ENCODE measurements around the gene SEMA5A. TPM values are rescaled to one million over a fixed set of nuclear protein-coding genes. Genes with fewer than 3 reads are reported as not detected.

Gene SEMA5A
- total RNA-seq, 2 experiments from 2014 or later = 0.12 TPM

- Mint-ChIP-seq H3K9me3 (no peaks in the 10 kb centered on the region), H3K27ac (no peak overlapping the region), H3K4me3 (no peak overlapping the region), H3K36me3 (ENCODE audit: low read depth) (no peaks in the 10 kb centered on the region), H3K27me3 (no peaks in the 10 kb centered on the region), H3K4me1 (no peaks in the 10 kb centered on the region)
- POLR2A ChIA-PET = no interaction called here
- CTCF ChIA-PET = no interaction called here
- DNase-seq = no peak
These were observed 47.1 kb downstream of the SEMA5A start for GRCh38 chr5:9498541-9499497.

DNA sequence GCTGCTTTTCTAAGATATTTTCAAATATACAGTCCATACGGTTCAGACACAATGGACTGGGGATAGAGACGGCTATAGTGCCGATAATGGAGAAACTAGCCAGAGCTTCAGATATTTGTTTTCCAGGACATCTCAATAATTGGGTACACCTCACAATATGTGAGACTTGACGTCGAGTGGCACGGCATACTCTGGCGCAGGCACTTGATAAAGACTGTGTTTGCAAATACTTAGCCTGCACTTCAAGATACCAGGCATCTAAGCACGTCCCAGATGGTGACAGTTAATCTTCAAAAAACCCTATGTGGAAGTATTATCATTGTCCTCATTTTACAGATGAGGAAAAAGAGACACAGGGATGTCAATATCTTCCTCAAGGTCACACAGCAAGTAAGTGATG, 48.5 kb downstream of the SEMA5A start:
- H3K27me3 Mint-ChIP-seq = no peaks in the 10 kb centered on the region
- no peak overlapping the region for H3K4me3 Mint-ChIP-seq
- POLR2A ChIA-PET = no interaction called here
- no peak for DNase-seq
- H3K36me3 Mint-ChIP-seq (ENCODE audit: low read depth) = no peaks in the 10 kb centered on the region
- H3K9me3 Mint-ChIP-seq = no peaks in the 10 kb centered on the region
- no peak overlapping the region for H3K27ac Mint-ChIP-seq
- no peaks in the 10 kb centered on the region for H3K4me1 Mint-ChIP-seq
- CTCF ChIA-PET = no interaction called here

- POLR2A ChIA-PET = no interaction called here
These were observed 49.1 kb downstream of the SEMA5A start for GRCh38 chr5:9496801-9497200.

DNA sequence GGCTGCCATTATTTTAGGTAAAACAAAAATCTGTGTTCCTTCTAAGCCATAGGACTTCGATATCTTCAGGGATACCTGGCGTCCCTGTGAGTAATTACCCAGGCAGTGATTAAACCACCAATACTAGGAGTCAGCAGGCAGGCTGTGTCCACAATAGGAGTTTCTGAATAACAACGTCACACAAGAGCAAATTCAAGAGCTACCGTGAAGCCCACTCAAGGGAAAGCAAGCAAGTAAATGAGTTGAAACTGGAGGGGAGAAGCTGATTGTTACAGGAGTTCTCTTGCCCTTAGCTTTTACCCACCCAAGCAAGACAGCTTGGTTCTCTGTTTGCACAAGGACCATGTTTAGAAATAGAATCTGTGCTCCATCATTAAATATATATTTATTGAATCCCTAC, 50.8 kb downstream of the SEMA5A start:
- Mint-ChIP-seq H3K27me3 (no peaks in the 10 kb centered on the region), H3K36me3 (ENCODE audit: low read depth) (no peaks in the 10 kb centered on the region), H3K9me3 (no peaks in the 10 kb centered on the region), H3K4me1 (no peaks in the 10 kb centered on the region), H3K4me3 (no peak overlapping the region), H3K27ac (no peak overlapping the region)
- ChIA-PET CTCF (no interaction called here), POLR2A (no interaction called here)
- DNase-seq = no peak

More at GRCh38 chr5:9496801-9497200, 49.1 kb downstream of the SEMA5A start:
- no peaks in the 10 kb centered on the region for H3K36me3 Mint-ChIP-seq (ENCODE audit: low read depth)
- CTCF ChIA-PET = no interaction called here
- H3K9me3 Mint-ChIP-seq = no peaks in the 10 kb centered on the region
- no peaks in the 10 kb centered on the region for H3K27me3 Mint-ChIP-seq
- no peak for DNase-seq
- no peaks in the 10 kb centered on the region for H3K4me1 Mint-ChIP-seq
- H3K4me3 Mint-ChIP-seq = no peak overlapping the region
- no peak overlapping the region for H3K27ac Mint-ChIP-seq

DNA sequence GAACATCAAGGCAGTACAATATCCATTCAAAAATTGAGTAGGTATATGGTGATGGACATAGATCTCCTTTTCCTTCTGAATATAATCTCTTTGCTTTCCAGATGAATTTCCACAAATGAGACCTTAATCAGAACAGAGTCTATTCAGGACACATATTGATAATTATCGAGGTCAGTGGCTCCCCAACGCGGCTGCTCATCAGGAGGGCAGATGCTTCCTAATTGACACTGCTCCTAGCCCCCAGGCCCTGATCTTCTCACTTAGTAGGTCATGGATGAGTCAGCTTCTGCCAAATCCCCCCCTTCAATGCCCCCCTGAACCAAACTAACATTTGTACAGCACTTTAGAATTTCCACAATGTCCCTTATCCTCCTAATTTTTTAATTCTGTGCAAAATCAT, 51.6 kb downstream of the SEMA5A start:
- Mint-ChIP-seq H3K4me1 (no peaks in the 10 kb centered on the region), H3K36me3 (ENCODE audit: low read depth) (no peaks in the 10 kb centered on the region), H3K27me3 (no peaks in the 10 kb centered on the region), H3K27ac (no peak overlapping the region), H3K9me3 (no peaks in the 10 kb centered on the region), H3K4me3 (no peak overlapping the region)
- ChIA-PET CTCF (no interaction called here), POLR2A (no interaction called here)
- no peak for DNase-seq

GRCh38 chr5:9490494-9491097, 55.3 kb downstream of the SEMA5A start:
- Mint-ChIP-seq H3K27ac (no peak overlapping the region), H3K4me3 (no peak overlapping the region), H3K27me3 (no peaks in the 10 kb centered on the region)

DNA sequence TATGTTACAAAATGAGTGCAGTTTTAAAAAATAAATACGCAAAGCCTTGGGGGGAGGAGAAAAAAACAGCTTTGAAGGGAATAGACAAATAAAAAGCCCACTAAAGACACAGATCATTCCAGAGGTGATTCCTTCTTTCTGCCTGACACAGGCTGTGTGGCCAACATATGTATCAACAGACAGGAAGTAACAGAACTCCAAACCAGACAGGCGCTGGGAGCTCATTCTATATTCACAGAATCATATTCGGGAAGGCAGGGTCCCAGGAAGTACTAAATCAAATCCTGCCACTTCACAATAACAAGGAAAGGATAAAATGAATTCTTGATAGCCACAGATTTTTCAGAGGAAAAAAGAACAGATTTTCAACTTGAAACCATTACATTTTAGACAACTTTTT, 62.1 kb downstream of the SEMA5A start:
- Mint-ChIP-seq H3K4me1 (no peaks in the 10 kb centered on the region), H3K9me3 (peaks cover 9% of the 10 kb centered on the region), H3K4me3 (no peak overlapping the region), H3K36me3 (ENCODE audit: low read depth) (no peaks in the 10 kb centered on the region), H3K27me3 (no peaks in the 10 kb centered on the region), H3K27ac (no peak overlapping the region)
- DNase-seq = no peak
- CTCF ChIA-PET = no interaction called here
- POLR2A ChIA-PET = no interaction called here

More at GRCh38 chr5:9490494-9491097, 55.3 kb downstream of the SEMA5A start:
- no peaks in the 10 kb centered on the region for H3K36me3 Mint-ChIP-seq (ENCODE audit: low read depth)
- H3K9me3 Mint-ChIP-seq = peaks cover 2% of the 10 kb centered on the region
- CTCF ChIA-PET = no interaction called here
- no peak for DNase-seq
- no peaks in the 10 kb centered on the region for H3K4me1 Mint-ChIP-seq
- POLR2A ChIA-PET = no interaction called here

DNA sequence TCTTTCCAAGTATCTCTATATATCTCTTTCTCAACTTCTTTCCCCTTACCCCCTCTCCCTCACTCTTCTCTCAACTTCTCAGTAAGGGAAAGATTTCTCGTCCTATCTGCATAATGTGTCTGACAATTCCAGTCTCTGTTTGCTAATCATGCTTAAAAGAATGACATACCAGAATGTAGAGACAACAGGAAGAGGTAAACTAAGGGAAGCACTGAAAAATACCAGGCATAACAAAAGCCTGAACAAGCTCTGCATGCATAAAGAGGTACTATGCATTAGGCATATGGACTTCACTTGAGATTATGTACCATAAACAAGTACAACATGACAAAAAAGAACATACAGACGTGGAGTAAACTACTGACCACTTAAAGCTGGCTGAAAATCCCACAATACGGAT, 62.6 kb downstream of the SEMA5A start:
- ChIA-PET CTCF (no interaction called here), POLR2A (no interaction called here)
- no peaks in the 10 kb centered on the region for H3K36me3 Mint-ChIP-seq (ENCODE audit: low read depth)
- H3K9me3 Mint-ChIP-seq = peaks cover 11% of the 10 kb centered on the region
- H3K27me3 Mint-ChIP-seq = no peaks in the 10 kb centered on the region
- H3K4me3 Mint-ChIP-seq = no peak overlapping the region
- H3K27ac Mint-ChIP-seq = no peak overlapping the region
- H3K4me1 Mint-ChIP-seq = no peaks in the 10 kb centered on the region
- DNase-seq = no peak

DNA sequence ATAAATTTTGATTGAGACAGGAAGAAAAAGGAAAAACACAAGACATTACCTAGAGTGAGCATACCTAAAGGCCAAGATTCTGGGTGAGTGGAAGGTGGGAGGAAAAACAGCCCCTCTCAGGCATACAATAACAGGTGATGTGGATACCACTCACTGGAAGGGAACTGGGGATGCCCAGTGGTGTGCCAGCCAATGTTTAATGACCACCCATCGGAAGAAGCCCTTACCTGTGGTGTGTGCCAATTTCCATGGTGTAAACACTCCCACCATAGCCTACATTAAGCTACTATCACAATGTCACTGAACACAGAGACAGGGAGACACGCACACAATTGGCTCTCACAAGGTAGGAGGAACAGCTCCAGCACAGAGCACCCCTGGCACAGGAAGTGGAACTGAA, 63.5 kb downstream of the SEMA5A start:
- H3K9me3 Mint-ChIP-seq = peaks cover 15% of the 10 kb centered on the region
- no peak overlapping the region for H3K27ac Mint-ChIP-seq
- ChIA-PET CTCF (no interaction called here), POLR2A (no interaction called here)
- H3K4me3 Mint-ChIP-seq = no peak overlapping the region
- H3K4me1 Mint-ChIP-seq = no peaks in the 10 kb centered on the region
- H3K36me3 Mint-ChIP-seq (ENCODE audit: low read depth) = no peaks in the 10 kb centered on the region
- H3K27me3 Mint-ChIP-seq = no peaks in the 10 kb centered on the region
- DNase-seq = no peak

GRCh38 chr5:9480499-9480898, 65.4 kb downstream of the SEMA5A start:
- ChIA-PET CTCF (no interaction called here), POLR2A (no interaction called here)
- no peak overlapping the region for H3K27ac Mint-ChIP-seq
- no peak for DNase-seq
- no peaks in the 10 kb centered on the region for H3K36me3 Mint-ChIP-seq (ENCODE audit: low read depth)
- no peaks in the 10 kb centered on the region for H3K4me1 Mint-ChIP-seq
- no peaks in the 10 kb centered on the region for H3K27me3 Mint-ChIP-seq
- no peak overlapping the region for H3K4me3 Mint-ChIP-seq
- H3K9me3 Mint-ChIP-seq = peaks cover 21% of the 10 kb centered on the region

GRCh38 chr5:9479990-9480389, 65.9 kb downstream of the SEMA5A start:
- DNase-seq = no peak
- ChIA-PET POLR2A (no interaction called here), CTCF (no interaction called here)
- Mint-ChIP-seq H3K27me3 (no peaks in the 10 kb centered on the region), H3K27ac (no peak overlapping the region), H3K4me1 (no peaks in the 10 kb centered on the region), H3K36me3 (ENCODE audit: low read depth) (no peaks in the 10 kb centered on the region), H3K9me3 (peaks cover 23% of the 10 kb centered on the region), H3K4me3 (no peak overlapping the region)

DNA sequence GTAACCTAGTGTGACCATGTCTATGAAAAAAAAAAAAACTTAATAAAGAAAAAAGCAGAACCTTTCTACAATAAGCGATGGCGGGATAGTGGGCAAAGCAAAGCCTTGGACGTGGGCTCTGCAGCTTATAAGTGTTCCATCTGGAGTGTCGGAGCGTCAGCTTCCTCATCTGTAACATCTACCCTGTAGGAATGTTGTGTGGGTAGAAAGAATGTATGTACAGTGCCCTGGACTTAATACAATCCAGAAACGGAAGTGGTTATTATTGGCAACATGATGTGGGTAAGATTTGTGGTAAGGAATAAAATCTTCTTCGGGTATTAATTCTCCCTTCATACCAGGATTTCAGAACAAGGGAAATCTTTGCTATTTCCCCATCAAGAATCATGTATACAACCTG, 66.5 kb downstream of the SEMA5A start:
- peaks cover 20% of the 10 kb centered on the region for H3K9me3 Mint-ChIP-seq
- POLR2A ChIA-PET = no interaction called here
- H3K4me1 Mint-ChIP-seq = no peaks in the 10 kb centered on the region
- no peak overlapping the region for H3K4me3 Mint-ChIP-seq
- no peaks in the 10 kb centered on the region for H3K27me3 Mint-ChIP-seq
- CTCF ChIA-PET = no interaction called here
- H3K27ac Mint-ChIP-seq = no peak overlapping the region
- DNase-seq = no peak
- H3K36me3 Mint-ChIP-seq (ENCODE audit: low read depth) = no peaks in the 10 kb centered on the region

DNA sequence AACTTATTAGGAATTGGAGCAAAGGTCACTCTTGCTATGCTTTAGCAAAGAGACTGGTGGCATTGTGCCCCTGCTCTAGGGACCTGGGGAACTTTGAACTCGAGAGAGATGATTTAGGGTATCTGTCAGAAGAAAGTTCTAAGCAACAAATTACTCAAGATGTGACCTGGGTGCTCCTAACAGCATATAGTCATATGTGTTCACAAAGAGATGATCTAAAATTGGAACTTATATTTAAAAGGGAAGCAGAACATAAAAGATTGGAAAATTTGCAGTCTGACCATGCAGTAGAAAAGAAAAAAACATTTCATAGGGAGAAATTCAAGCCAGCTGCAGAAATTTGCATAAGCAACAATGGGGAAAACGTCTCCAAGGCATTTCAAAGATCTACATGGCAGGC, 68.3 kb downstream of the SEMA5A start:
- no peaks in the 10 kb centered on the region for H3K27me3 Mint-ChIP-seq

More for the DNA sequence above, 68.3 kb downstream of the SEMA5A start:
- no peak for DNase-seq
- no peaks in the 10 kb centered on the region for H3K36me3 Mint-ChIP-seq (ENCODE audit: low read depth)
- no peaks in the 10 kb centered on the region for H3K4me1 Mint-ChIP-seq
- no peak overlapping the region for H3K27ac Mint-ChIP-seq
- peaks cover 19% of the 10 kb centered on the region for H3K9me3 Mint-ChIP-seq
- ChIA-PET CTCF (no interaction called here), POLR2A (no interaction called here)
- no peak overlapping the region for H3K4me3 Mint-ChIP-seq
